GM18870 (cell line): ENCODE data around the gene PCSK6.

ENCODE experiments used
- ATAC-seq: cut with Tn5 transposase; IDR thresholded peaks from one replicate; pipeline ENCODE4 v1.9.1; 2021; ENCODE audit warnings: moderate library complexity; ENCODE audit not compliant: unreplicated experiment

The PCSK6 gene

GRCh38 chr15:101448336-101448735 is 41.2 kb downstream of the PCSK6 start:
- no peak for ATAC-seq

- no peak for ATAC-seq
Measured at GRCh38 chr15:101447561-101448071, 41.9 kb downstream of the PCSK6 start.

GRCh38 chr15:101447168-101447533 is 42.4 kb downstream of the PCSK6 start:
- ATAC-seq, result no peak

- no peak for ATAC-seq
Measured at GRCh38 chr15:101446518-101447167, 42.9 kb downstream of the PCSK6 start.

GRCh38 chr15:101445562-101446517 is 43.7 kb downstream of the PCSK6 start:
- no peak for ATAC-seq

- no peak for ATAC-seq
Measured at GRCh38 chr15:101444807-101445508, 44.5 kb downstream of the PCSK6 start.

GRCh38 chr15:101444015-101444414 is 45.5 kb downstream of the PCSK6 start:
- no peak for ATAC-seq

- ATAC-seq, result no peak
Measured at GRCh38 chr15:101442272-101442671, 47.2 kb downstream of the PCSK6 start.

- no peak for ATAC-seq
Measured at GRCh38 chr15:101441696-101442095, 47.8 kb downstream of the PCSK6 start.

- ATAC-seq, result no peak
Measured at GRCh38 chr15:101440846-101441590, 48.5 kb downstream of the PCSK6 start.

- ATAC-seq, result no peak
Measured at GRCh38 chr15:101439920-101440319, 49.6 kb downstream of the PCSK6 start.

- no peak for ATAC-seq
Measured at GRCh38 chr15:101439285-101439919, 50.1 kb downstream of the PCSK6 start.

- ATAC-seq, result no peak
Measured at GRCh38 chr15:101438482-101439284, 50.8 kb downstream of the PCSK6 start.

GRCh38 chr15:101437618-101438481 is 51.7 kb downstream of the PCSK6 start:
- ATAC-seq, result no peak

GRCh38 chr15:101437209-101437608 is 52.3 kb downstream of the PCSK6 start:
- no peak for ATAC-seq

- ATAC-seq, result no peak
Measured at GRCh38 chr15:101436526-101436925, 53.0 kb downstream of the PCSK6 start.

GRCh38 chr15:101435761-101436160 is 53.7 kb downstream of the PCSK6 start:
- no peak for ATAC-seq
